ENCODE measurements around the gene CD27. TPM values are rescaled to one million over a fixed set of nuclear protein-coding genes. Genes with fewer than 3 reads are reported as not detected.

CD27 gene
- total RNA-seq, 4 donors from 2014 or later: 1.1 to 16.8 (median 2.3) TPM; not detected in 1

DNA sequence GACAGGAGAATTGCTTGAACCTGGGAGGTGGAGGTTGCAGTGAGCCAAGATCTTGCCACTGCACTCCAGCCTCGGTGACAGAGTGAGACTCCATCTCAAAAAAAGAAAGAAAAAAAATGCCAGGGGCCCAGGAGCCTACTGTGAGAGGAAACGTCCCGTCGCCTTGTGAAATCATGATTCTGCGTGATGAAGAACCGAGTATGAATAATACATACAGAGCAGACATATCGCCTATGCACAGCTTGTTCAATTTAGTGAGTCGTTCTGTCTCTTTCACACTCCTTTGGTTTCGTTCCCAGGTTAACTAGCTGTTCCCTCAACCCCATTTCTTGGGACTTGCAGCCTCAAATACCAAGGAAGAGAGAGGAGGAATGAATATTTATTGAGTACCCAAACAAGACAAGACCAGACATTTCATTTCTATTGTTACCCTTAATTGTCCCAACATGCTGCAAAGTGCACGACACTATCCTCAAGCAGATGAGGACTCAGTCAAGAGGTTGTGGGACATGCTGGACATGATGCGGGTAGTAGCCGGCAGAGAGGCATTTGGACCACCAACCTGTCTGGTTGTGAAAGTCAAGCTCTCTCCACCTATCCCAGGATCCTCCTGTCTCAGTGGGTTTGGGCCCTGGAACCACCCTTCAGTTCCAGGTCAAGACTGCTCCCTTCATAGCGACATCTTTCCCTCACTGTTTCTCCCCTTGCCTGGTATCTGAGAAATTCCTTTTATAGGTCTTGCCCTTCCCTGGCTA lies 8.6 kb upstream of the CD27 start:
- H3K36me3 ChIP-seq: no peaks in the 10 kb centered on the region
- no peaks in the 10 kb centered on the region for H3K9me3 ChIP-seq
- WGBS, 2 donors (ENCODE audit: low coverage in 1 of 2): 87 to 93% methylated on average over 9 to 13 of the region's 13 CpGs
- no peak for DNase-seq
- intact Hi-C loops (cut with DNase I; ENCODE audit: low total_unique reads) (no loop called here), in situ Hi-C loops (cut with MboI; ENCODE audit: low pct_ligation_motif_present in 1 of 4, low pct_unique_long_range_greater_than_20kb in 1 of 4, low sequenced_read_pairs in 3 of 4) (loop anchor here in 1 of 4 donors (25.0 kb wide), 1 partner anchor 101 kb away; the partner anchor contains the start of gene GAPDH)
- TF ChIP-seq EP300 (IDR thresholded peaks at IDR 0.05; ENCODE audit: low read depth): no peak
- no peak for TF ChIP-seq POLR2A (IDR thresholded peaks at IDR 0.05)
- TF ChIP-seq, protein P1, sequence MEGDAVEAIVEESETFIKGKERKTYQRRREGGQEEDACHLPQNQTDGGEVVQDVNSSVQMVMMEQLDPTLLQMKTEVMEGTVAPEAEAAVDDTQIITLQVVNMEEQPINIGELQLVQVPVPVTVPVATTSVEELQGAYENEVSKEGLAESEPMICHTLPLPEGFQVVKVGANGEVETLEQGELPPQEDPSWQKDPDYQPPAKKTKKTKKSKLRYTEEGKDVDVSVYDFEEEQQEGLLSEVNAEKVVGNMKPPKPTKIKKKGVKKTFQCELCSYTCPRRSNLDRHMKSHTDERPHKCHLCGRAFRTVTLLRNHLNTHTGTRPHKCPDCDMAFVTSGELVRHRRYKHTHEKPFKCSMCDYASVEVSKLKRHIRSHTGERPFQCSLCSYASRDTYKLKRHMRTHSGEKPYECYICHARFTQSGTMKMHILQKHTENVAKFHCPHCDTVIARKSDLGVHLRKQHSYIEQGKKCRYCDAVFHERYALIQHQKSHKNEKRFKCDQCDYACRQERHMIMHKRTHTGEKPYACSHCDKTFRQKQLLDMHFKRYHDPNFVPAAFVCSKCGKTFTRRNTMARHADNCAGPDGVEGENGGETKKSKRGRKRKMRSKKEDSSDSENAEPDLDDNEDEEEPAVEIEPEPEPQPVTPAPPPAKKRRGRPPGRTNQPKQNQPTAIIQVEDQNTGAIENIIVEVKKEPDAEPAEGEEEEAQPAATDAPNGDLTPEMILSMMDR (IDR thresholded peaks at IDR 0.05): no peak
- TF ChIP-seq POLR2AphosphoS5 (IDR thresholded peaks at IDR 0.05): no peak
- no peak overlapping the region for H3K27ac ChIP-seq
- H3K27me3 ChIP-seq: no peaks in the 10 kb centered on the region
- H3K4me3 ChIP-seq: no peak overlapping the region
- peaks cover 0 to 4% (median 4%) of the 10 kb centered on the region in 4 donors for H3K4me1 ChIP-seq

DNA sequence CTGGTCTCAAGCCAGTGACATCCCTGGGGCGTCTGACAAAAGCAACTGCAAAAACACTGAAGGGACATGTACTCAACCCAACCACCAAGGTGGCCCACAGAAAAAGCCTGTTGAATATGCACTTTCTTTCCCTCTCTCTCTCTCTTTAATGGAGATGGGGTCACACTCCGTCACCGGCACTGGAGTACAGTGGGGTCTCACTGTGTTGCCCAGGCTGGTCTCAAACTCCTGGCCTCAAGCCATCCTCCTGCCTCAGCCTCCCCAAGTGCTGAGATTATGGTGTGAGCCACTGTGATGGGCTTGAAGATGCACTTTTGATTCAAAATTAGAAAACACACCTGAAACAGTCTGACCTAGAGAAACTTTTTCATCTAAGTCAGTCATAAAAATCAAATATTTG lies 7.2 kb upstream of the CD27 start:
- Histone ChIP-seq H3K4me1 (no peaks in the 10 kb centered on the region), H3K27me3 (no peaks in the 10 kb centered on the region), H3K9me3 (no peaks in the 10 kb centered on the region), H3K36me3 (no peaks in the 10 kb centered on the region), H3K27ac (no peak overlapping the region), H3K4me3 (no peak overlapping the region)
- WGBS, 2 donors (ENCODE audit: low coverage in 1 of 2): 92% methylated on average over 3 of the region's 3 CpGs; no CpG with 5 or more reads in 1 of the 2 donors
- TF ChIP-seq POLR2AphosphoS5 (IDR thresholded peaks at IDR 0.05): no peak
- no peak for TF ChIP-seq POLR2A (IDR thresholded peaks at IDR 0.05)
- intact Hi-C loops (cut with DNase I; ENCODE audit: low total_unique reads): no loop called here
- DNase-seq: no peak
- in situ Hi-C loops (cut with MboI; ENCODE audit: low pct_ligation_motif_present in 1 of 4, low pct_unique_long_range_greater_than_20kb in 1 of 4, low sequenced_read_pairs in 3 of 4): loop anchor here in 1 of 4 donors (25.0 kb wide), 1 partner anchor 100 kb away; the partner anchor contains the start of gene GAPDH

DNA sequence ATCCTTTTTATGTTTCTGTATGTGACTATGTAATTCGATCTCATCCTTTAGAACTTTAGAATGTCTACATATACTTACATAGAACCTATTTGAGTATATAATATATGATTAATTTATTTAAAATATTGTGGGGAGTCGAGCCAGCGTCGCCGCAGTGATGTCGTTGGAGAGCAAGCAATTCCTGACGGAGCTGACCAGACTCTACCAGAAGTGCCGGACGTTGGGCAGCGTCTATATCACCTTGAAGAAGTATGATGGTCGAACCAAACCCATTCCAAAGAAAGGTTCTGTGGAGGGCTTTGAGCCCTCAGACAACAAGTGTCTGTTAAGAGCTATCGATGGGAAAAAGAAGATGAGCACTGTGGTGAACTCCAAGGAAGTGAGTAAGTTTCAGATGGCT lies 6.4 kb upstream of the CD27 start:
- H3K36me3 ChIP-seq: no peaks in the 10 kb centered on the region
- H3K4me1 ChIP-seq: no peaks in the 10 kb centered on the region
- TF ChIP-seq, protein P1 (IDR thresholded peaks at IDR 0.05): no peak
- TF ChIP-seq POLR2A (IDR thresholded peaks at IDR 0.05) (no peak), POLR2AphosphoS5 (IDR thresholded peaks at IDR 0.05) (no peak), EP300 (IDR thresholded peaks at IDR 0.05; ENCODE audit: low read depth) (no peak)
- intact Hi-C loops (cut with DNase I; ENCODE audit: low total_unique reads): no loop called here
- 80 to 92% methylated on average over 7 to 12 of the region's 12 CpGs for WGBS, 2 donors (ENCODE audit: low coverage in 1 of 2)
- H3K27me3 ChIP-seq: no peaks in the 10 kb centered on the region
- H3K9me3 ChIP-seq: no peaks in the 10 kb centered on the region
- no peak for DNase-seq
- no peak overlapping the region for H3K27ac ChIP-seq
- in situ Hi-C loops (cut with MboI; ENCODE audit: low pct_ligation_motif_present in 1 of 4, low pct_unique_long_range_greater_than_20kb in 1 of 4, low sequenced_read_pairs in 3 of 4): loop anchor here in 1 of 4 donors (25.0 kb wide), 1 partner anchor 99 kb away; the partner anchor contains the start of gene GAPDH
- no peak overlapping the region for H3K4me3 ChIP-seq

DNA sequence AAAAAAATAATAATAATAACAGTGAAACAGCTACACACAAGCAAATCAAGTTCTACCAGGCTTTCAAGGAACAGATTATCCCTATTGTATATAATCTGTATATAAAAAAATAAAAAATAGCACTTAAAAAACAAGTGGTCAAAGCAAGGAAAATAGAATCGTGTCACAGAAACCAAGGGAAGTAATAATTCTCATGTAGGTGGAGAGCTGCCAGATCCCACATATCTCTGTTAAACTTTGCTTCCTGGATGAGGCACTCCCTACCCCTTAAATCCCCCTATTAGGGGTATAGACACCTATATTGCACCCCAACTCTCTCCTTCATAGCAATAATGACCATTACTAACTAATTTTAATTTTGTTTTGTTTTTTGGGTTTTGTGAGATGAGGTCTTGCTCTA lies 4.4 kb upstream of the CD27 start:
- no peak for DNase-seq
- Histone ChIP-seq H3K9me3 (no peaks in the 10 kb centered on the region), H3K27me3 (no peaks in the 10 kb centered on the region), H3K36me3 (no peaks in the 10 kb centered on the region), H3K4me1 (no peaks in the 10 kb centered on the region), H3K4me3 (no peak overlapping the region), H3K27ac (no peak overlapping the region)
- in situ Hi-C loops (cut with MboI; ENCODE audit: low pct_ligation_motif_present in 1 of 4, low pct_unique_long_range_greater_than_20kb in 1 of 4, low sequenced_read_pairs in 3 of 4): loop anchor here in 1 of 4 donors (25.0 kb wide), 1 partner anchor 97 kb away; the partner anchor contains the start of gene GAPDH
- intact Hi-C loops (cut with DNase I; ENCODE audit: low total_unique reads): no loop called here
- TF ChIP-seq, protein P1 (IDR thresholded peaks at IDR 0.05): no peak
- TF ChIP-seq POLR2AphosphoS5 (IDR thresholded peaks at IDR 0.05) (no peak), POLR2A (IDR thresholded peaks at IDR 0.05) (no peak), EP300 (IDR thresholded peaks at IDR 0.05; ENCODE audit: low read depth) (no peak)
- 39 to 46% methylated on average over 1 of the region's 1 CpG for WGBS, 2 donors (ENCODE audit: low coverage in 1 of 2)

Measured in transverse colon (tissue), 4 donors.